ENCODE data around the gene MDM2. TPM values are rescaled to one million over a fixed set of nuclear protein-coding genes. Genes with fewer than 3 reads are reported as not detected.
"Not testable (repeated sequence)": the region's sequence is repeated elsewhere in the genome, so short reads cannot be mapped to it uniquely, and the experiment has no call there.

The MDM2 gene
- polyA plus RNA-seq, 3 donors, result 16.2 to 39.9 (median 27.6) TPM

DNA sequence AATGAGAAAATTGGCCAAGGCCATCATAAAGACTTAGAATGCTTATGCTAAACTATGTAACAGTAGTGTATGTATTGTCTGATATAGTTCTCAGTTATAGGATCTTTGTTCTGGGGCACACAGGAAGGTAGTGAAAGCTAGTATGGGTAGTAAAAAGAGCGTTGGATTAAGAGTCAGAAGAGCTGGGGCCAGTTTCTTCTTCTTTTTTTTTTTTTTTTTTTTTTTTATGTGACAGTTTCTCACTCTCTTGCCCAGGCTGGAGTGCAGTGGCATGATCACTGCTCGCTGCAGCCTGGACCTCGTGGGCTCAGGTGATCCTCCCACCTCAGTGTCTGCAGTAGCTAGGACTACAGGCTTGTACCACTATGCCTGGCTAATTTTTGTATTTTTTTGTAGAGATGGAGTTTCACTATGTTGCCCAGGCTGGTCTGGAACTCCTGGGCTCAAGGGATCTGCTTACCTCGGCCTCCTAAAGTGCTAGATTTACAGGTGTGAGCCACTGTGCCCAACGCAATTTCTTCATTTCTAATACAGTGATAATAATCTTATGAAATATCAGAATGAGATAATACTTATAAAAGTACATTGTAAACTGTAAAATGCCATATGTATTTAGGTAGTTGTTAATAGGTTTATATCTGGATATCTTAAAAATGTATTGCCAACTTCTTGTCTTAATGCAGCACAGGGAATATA is 7.4 kb downstream of the MDM2 start:
- H3K27me3 ChIP-seq (ENCODE audit: control insufficient read depth in 2 of 2, insufficient read depth in 2 of 2, low read length in 2 of 2), result no peaks in the 10 kb centered on the region
- H3K4me1 ChIP-seq (ENCODE audit: control insufficient read depth in 1 of 2, insufficient read depth in 2 of 2, low read length in 2 of 2), result no peaks in the 10 kb centered on the region
- H3K27ac ChIP-seq (ENCODE audit: low read depth in 1 of 2, low read length in 2 of 2), result peak overlapping the region in 1 of 2 donors; percentile 37
- WGBS (ENCODE audit: insufficient coverage), result no CpG with 5 or more reads among the region's 5 CpGs
- Mint-ChIP-seq H3K4me3 (no peak overlapping the region), H3K27ac (peak overlapping the region in 2 of 7 donors; percentile 7 to 40), H3K4me1 (peaks cover 20% of the 10 kb centered on the region), H3K9me3 (no peaks in the 10 kb centered on the region), H3K27me3 (ENCODE audit: low read depth in 3 of 3) (no peaks in the 10 kb centered on the region), H3K36me3 (peaks cover 56 to 82% of the 10 kb centered on the region in 2 donors)
- peaks cover 93% of the 10 kb centered on the region for H3K79me2 ChIP-seq (ENCODE audit: insufficient read depth, low read length)
- TF ChIP-seq, protein P1, sequence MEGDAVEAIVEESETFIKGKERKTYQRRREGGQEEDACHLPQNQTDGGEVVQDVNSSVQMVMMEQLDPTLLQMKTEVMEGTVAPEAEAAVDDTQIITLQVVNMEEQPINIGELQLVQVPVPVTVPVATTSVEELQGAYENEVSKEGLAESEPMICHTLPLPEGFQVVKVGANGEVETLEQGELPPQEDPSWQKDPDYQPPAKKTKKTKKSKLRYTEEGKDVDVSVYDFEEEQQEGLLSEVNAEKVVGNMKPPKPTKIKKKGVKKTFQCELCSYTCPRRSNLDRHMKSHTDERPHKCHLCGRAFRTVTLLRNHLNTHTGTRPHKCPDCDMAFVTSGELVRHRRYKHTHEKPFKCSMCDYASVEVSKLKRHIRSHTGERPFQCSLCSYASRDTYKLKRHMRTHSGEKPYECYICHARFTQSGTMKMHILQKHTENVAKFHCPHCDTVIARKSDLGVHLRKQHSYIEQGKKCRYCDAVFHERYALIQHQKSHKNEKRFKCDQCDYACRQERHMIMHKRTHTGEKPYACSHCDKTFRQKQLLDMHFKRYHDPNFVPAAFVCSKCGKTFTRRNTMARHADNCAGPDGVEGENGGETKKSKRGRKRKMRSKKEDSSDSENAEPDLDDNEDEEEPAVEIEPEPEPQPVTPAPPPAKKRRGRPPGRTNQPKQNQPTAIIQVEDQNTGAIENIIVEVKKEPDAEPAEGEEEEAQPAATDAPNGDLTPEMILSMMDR (IDR thresholded peaks at IDR 0.05), result no peak
- no peak overlapping the region for H3K4me3 ChIP-seq (replicated peaks in 1 of 3; ENCODE audit: low read depth in 2 of 3, low read length in 3 of 3)
- peaks cover 80 to 88% of the 10 kb centered on the region in 2 donors for H3K36me3 ChIP-seq (replicated peaks in 1 of 2; ENCODE audit: control insufficient read depth in 1 of 2, insufficient read depth in 2 of 2, low read length in 2 of 2)
- H3K9me3 ChIP-seq (replicated peaks in 1 of 2; ENCODE audit: control insufficient read depth in 1 of 2, insufficient read depth in 1 of 2, low read length in 2 of 2), result no peaks in the 10 kb centered on the region
- peaks cover 93% of the 10 kb centered on the region for H4K20me1 ChIP-seq (ENCODE audit: insufficient read depth, low read length)
- H3K4me2 ChIP-seq (replicated peaks; ENCODE audit: extremely low read depth, low read length, poor library complexity, severe bottlenecking), result no peak overlapping the region
- DNase-seq, result no peak
- no peak overlapping the region for H3K9ac ChIP-seq (ENCODE audit: insufficient read depth, low read length, poor library complexity, severe bottlenecking)
- intact Hi-C loops (cut with micrococcal nuclease), result no loop called here
- no peak overlapping the region for H2AFZ ChIP-seq (ENCODE audit: insufficient read depth, low read depth, low read length, poor library complexity, severe bottlenecking)

DNA sequence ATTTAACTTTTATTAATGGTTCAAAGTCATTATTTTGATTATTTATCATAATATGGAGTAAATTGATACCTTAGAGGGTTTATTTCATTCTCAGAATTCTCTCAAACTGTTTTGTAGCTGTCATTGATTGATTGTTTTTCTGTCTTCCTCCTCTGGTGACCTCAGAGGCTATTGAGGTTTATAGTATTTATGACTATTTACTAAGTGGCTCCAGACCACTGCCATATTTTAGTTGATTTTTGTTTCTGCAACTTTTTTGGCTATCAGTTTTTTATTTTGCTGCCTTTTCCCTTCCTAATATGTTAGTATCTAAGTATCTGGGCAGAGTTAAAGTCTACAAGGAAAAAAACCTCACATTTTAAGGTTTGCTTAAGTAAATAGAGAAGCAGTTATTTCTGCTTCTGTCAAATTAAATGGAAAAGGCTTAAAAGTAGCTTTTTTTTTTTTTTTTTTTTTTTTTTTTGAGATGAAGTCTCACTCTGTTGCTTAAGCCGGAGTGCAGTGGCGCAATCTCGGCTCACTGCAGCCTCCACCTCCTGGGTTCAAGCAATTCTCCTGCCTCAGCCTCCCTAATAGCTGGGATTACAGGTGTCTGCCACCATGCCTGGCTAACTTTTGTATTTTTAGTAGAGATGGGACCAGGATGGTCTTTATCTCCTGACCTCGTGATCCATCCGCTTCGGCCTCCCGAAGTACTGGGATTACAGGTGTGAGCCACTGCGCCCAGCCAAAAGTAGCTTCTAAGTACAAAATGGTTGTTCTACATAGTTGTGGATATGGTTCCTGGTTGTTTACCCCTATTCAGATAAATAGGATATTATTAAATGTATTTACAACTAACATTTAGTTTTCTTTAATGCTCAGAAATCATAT is 8.2 kb downstream of the MDM2 start:
- Histone ChIP-seq H3K27me3 (ENCODE audit: control insufficient read depth in 2 of 2, insufficient read depth in 2 of 2, low read length in 2 of 2) (no peaks in the 10 kb centered on the region), H3K36me3 (replicated peaks in 1 of 2; ENCODE audit: control insufficient read depth in 1 of 2, insufficient read depth in 2 of 2, low read length in 2 of 2) (peaks cover 85 to 92% of the 10 kb centered on the region in 2 donors), H2AFZ (ENCODE audit: insufficient read depth, low read depth, low read length, poor library complexity, severe bottlenecking) (no peak overlapping the region), H3K9me3 (replicated peaks in 1 of 2; ENCODE audit: control insufficient read depth in 1 of 2, insufficient read depth in 1 of 2, low read length in 2 of 2) (no peaks in the 10 kb centered on the region), H3K79me2 (ENCODE audit: insufficient read depth, low read length) (peaks cover 86% of the 10 kb centered on the region), H3K4me3 (replicated peaks in 1 of 3; ENCODE audit: low read depth in 2 of 3, low read length in 3 of 3) (no peak overlapping the region), H4K20me1 (ENCODE audit: insufficient read depth, low read length) (peaks cover 93% of the 10 kb centered on the region), H3K4me2 (replicated peaks; ENCODE audit: extremely low read depth, low read length, poor library complexity, severe bottlenecking) (no peak overlapping the region), H3K4me1 (ENCODE audit: control insufficient read depth in 1 of 2, insufficient read depth in 2 of 2, low read length in 2 of 2) (no peaks in the 10 kb centered on the region), H3K27ac (ENCODE audit: low read depth in 1 of 2, low read length in 2 of 2) (peak overlapping the region in 1 of 2 donors; percentile 37), H3K9ac (ENCODE audit: insufficient read depth, low read length, poor library complexity, severe bottlenecking) (no peak overlapping the region)
- Mint-ChIP-seq H3K36me3 (peaks cover 62 to 83% of the 10 kb centered on the region in 2 donors), H3K27me3 (ENCODE audit: low read depth in 3 of 3) (no peaks in the 10 kb centered on the region), H3K4me3 (no peak overlapping the region), H3K27ac (peak overlapping the region in 1 of 7 donors; percentile 76), H3K9me3 (no peaks in the 10 kb centered on the region), H3K4me1 (peaks cover 15% of the 10 kb centered on the region)
- no peak for DNase-seq
- TF ChIP-seq, protein P1 (IDR thresholded peaks at IDR 0.05), result no peak
- intact Hi-C loops (cut with micrococcal nuclease), result no loop called here
- WGBS (ENCODE audit: insufficient coverage), result 96% methylated on average over 4 of the region's 8 CpGs

DNA sequence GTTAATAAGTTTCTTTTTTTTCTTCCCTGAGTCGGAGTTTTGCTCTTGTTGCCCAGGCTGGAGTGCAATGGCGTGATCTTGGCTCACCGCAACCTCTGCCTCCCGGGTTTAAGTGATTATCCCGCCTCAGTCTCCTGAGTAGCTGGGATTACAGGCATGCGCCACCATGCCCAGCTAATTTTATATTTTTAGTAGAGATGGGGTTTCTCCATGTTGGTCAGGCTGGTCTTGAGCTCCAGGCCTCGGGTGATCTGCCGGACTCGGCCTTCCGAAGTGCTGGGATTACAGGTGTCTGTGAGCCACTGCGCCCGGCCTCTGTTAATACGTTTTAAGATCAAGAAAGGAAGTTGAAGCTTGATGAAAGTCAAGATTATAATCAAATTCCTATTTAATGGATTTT is 11.5 kb downstream of the MDM2 start:
- H3K27me3 Mint-ChIP-seq (ENCODE audit: low read depth in 3 of 3); H3K9me3 Mint-ChIP-seq; DNase-seq; H3K4me2 ChIP-seq (replicated peaks; ENCODE audit: extremely low read depth, low read length, poor library complexity, severe bottlenecking); H3K4me3 Mint-ChIP-seq; H3K27ac ChIP-seq (ENCODE audit: low read depth in 1 of 2, low read length in 2 of 2); intact Hi-C loops (cut with micrococcal nuclease); H2AFZ ChIP-seq (ENCODE audit: insufficient read depth, low read depth, low read length, poor library complexity, severe bottlenecking); H3K4me3 ChIP-seq (replicated peaks in 1 of 3; ENCODE audit: low read depth in 2 of 3, low read length in 3 of 3); H3K9ac ChIP-seq (ENCODE audit: insufficient read depth, low read length, poor library complexity, severe bottlenecking); H3K4me1 ChIP-seq (ENCODE audit: control insufficient read depth in 1 of 2, insufficient read depth in 2 of 2, low read length in 2 of 2); H3K9me3 ChIP-seq (replicated peaks in 1 of 2; ENCODE audit: control insufficient read depth in 1 of 2, insufficient read depth in 1 of 2, low read length in 2 of 2); H3K27me3 ChIP-seq (ENCODE audit: control insufficient read depth in 2 of 2, insufficient read depth in 2 of 2, low read length in 2 of 2): not testable (repeated sequence)
- WGBS (ENCODE audit: insufficient coverage), result 89% methylated on average over 7 of the region's 13 CpGs
- Mint-ChIP-seq H3K4me1 (peaks cover 12% of the 10 kb centered on the region), H3K27ac (peak overlapping the region in 2 of 7 donors; percentile 0 to 21), H3K36me3 (peaks cover 63 to 85% of the 10 kb centered on the region in 2 donors)
- Histone ChIP-seq H3K79me2 (ENCODE audit: insufficient read depth, low read length) (peaks cover 72% of the 10 kb centered on the region), H3K36me3 (replicated peaks in 1 of 2; ENCODE audit: control insufficient read depth in 1 of 2, insufficient read depth in 2 of 2, low read length in 2 of 2) (peaks cover 86 to 95% of the 10 kb centered on the region in 2 donors), H4K20me1 (ENCODE audit: insufficient read depth, low read length) (peaks cover 91% of the 10 kb centered on the region)
